H1 (cell line): Measurements from ENCODE around the gene RIMS3.

ENCODE experiments used
- JUND ChIP-seq: IDR thresholded peaks from 2 replicates; pipeline ENCODE4 v1.6.1; 2011; ENCODE audit warnings: mild to moderate bottlenecking, improper control_type of control experiment, low read length
- TF ChIP-seq, protein P1 (sequence below), 3 experiments: IDR thresholded peaks; 1 replicate in 2 of 3; 2 replicates in 1 of 3; pipeline versions ENCODE4 v1.5.1 to v1.6.1; 2011; ENCODE audit warnings: low read length in 3 of 3, mild to moderate bottlenecking in 3 of 3, inconsistent platforms in 2 of 3, low read depth in 1 of 3, moderate library complexity in 1 of 3; ENCODE audit not compliant: insufficient read depth in 1 of 3; ENCODE audit errors: control extremely low read depth in 1 of 3

DNA sequence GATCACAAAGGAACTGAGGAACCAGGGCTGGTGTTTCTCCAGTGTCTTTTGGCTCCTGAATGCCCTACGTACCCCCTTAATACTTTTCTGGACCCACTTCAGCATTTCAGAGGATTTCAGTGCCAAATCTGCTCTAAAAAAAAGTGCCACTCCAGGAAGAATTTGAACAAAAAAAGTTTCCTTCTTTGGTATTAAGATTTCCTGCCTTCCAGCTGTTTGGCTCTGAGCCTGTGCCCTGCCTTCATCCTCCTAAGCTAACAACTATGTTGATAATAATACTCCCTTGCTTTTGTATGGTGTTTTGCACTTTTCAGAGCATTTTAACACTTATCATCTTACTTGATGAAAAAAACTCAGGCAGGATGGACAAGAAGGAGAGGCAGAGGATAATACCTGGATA lies 11.0 kb upstream of the RIMS3 start:
- TF ChIP-seq JUND, result no peak
- TF ChIP-seq, protein P1, sequence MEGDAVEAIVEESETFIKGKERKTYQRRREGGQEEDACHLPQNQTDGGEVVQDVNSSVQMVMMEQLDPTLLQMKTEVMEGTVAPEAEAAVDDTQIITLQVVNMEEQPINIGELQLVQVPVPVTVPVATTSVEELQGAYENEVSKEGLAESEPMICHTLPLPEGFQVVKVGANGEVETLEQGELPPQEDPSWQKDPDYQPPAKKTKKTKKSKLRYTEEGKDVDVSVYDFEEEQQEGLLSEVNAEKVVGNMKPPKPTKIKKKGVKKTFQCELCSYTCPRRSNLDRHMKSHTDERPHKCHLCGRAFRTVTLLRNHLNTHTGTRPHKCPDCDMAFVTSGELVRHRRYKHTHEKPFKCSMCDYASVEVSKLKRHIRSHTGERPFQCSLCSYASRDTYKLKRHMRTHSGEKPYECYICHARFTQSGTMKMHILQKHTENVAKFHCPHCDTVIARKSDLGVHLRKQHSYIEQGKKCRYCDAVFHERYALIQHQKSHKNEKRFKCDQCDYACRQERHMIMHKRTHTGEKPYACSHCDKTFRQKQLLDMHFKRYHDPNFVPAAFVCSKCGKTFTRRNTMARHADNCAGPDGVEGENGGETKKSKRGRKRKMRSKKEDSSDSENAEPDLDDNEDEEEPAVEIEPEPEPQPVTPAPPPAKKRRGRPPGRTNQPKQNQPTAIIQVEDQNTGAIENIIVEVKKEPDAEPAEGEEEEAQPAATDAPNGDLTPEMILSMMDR (IDR thresholded peaks at IDR 0.05; ENCODE audit: control extremely low read depth in 1 of 3, insufficient read depth in 1 of 3, low read depth in 1 of 3, low read length in 3 of 3), result no peak
